Measurements from ENCODE around the gene NUP98. TPM values are rescaled to one million over a fixed set of nuclear protein-coding genes. Genes with fewer than 3 reads are reported as not detected.

The NUP98 gene
- total RNA-seq, 1 experiment from 2014 or later = 128 TPM

- Histone ChIP-seq H3K27me3 (ENCODE audit: low read length) (no peaks in the 10 kb centered on the region), H3K9me2 (replicated peaks; ENCODE audit: low read length) (no peaks in the 10 kb centered on the region), H3K9ac (ENCODE audit: low read length) (peak overlapping the region; percentile 97), H2AFZ (ENCODE audit: low read length) (peak overlapping the region; percentile 54), H3K36me3 (ENCODE audit: low read depth, low read length) (peaks cover 10% of the 10 kb centered on the region; the same call in 1 of the 2 replicates), H4K20me1 (ENCODE audit: low read length) (peaks cover 37% of the 10 kb centered on the region), H3K4me3 (ENCODE audit: low read length) (peak overlapping the region; percentile 99), H3K27ac (ENCODE audit: low read length) (peak overlapping the region; percentile 62), H3K4me2 (ENCODE audit: low read length) (peak overlapping the region; percentile 96), H3F3A (ENCODE audit: low read length, unreplicated experiment) (no peaks in the 10 kb centered on the region), H3K79me2 (ENCODE audit: low read length) (peaks cover 58% of the 10 kb centered on the region), H3K9me3 (ENCODE audit: low read length) (no peaks in the 10 kb centered on the region), H3K4me1 (ENCODE audit: insufficient read depth, low read length) (peaks cover 21% of the 10 kb centered on the region)
- DNase-seq = no peak
- no peak for TF ChIP-seq EZH2 (IDR thresholded peaks at IDR 0.05; ENCODE audit: low read length, unreplicated experiment)
- TF ChIP-seq, protein P1, sequence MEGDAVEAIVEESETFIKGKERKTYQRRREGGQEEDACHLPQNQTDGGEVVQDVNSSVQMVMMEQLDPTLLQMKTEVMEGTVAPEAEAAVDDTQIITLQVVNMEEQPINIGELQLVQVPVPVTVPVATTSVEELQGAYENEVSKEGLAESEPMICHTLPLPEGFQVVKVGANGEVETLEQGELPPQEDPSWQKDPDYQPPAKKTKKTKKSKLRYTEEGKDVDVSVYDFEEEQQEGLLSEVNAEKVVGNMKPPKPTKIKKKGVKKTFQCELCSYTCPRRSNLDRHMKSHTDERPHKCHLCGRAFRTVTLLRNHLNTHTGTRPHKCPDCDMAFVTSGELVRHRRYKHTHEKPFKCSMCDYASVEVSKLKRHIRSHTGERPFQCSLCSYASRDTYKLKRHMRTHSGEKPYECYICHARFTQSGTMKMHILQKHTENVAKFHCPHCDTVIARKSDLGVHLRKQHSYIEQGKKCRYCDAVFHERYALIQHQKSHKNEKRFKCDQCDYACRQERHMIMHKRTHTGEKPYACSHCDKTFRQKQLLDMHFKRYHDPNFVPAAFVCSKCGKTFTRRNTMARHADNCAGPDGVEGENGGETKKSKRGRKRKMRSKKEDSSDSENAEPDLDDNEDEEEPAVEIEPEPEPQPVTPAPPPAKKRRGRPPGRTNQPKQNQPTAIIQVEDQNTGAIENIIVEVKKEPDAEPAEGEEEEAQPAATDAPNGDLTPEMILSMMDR (conservative IDR thresholded peaks at IDR 0.05; ENCODE audit: low read depth, low read length) = no peak
- TF ChIP-seq EZH2phosphoT487 (IDR thresholded peaks at IDR 0.05; ENCODE audit: borderline replicate concordance, low read length) = no peak
- no TSS peak for BruUV-seq (replicated peaks)
- peak; percentile 32 for ATAC-seq
- POLR2A ChIA-PET (ENCODE audit: unreplicated experiment) = no interaction called here
- intact Hi-C loops (cut with micrococcal nuclease) = loop anchor here (1.0 kb wide), 1 partner anchor 11 kb away; the partner anchor contains the start of gene PGAP2
- CTCF ChIA-PET = no interaction called here
Measured at GRCh38 chr11:3796801-3797328, 489 bp downstream of the NUP98 start.

- no peaks in the 10 kb centered on the region for H3K9me3 ChIP-seq (ENCODE audit: low read length)
- intact Hi-C loops (cut with micrococcal nuclease) = no loop called here
- H3K27ac ChIP-seq (ENCODE audit: low read length) = no peak overlapping the region
- peaks cover 21% of the 10 kb centered on the region for H3K4me1 ChIP-seq (ENCODE audit: insufficient read depth, low read length)
- H3K9ac ChIP-seq (ENCODE audit: low read length) = peak overlapping the region; percentile 97
- DNase-seq (no peak), ATAC-seq (no peak)
- no peaks in the 10 kb centered on the region for H3K9me2 ChIP-seq (replicated peaks; ENCODE audit: low read length)
- ChIA-PET CTCF (interaction anchor here (0.7 kb wide), 1 partner anchor 16 kb away, joined by 3 read pairs; no protein-coding TSS in a partner anchor), POLR2A (ENCODE audit: unreplicated experiment) (no interaction called here)
- H3K4me3 ChIP-seq (ENCODE audit: low read length) = peak overlapping the region; percentile 99
- H3K79me2 ChIP-seq (ENCODE audit: low read length) = peaks cover 63% of the 10 kb centered on the region
- no peaks in the 10 kb centered on the region for H3F3A ChIP-seq (ENCODE audit: low read length, unreplicated experiment)
- no peaks in the 10 kb centered on the region for H3K27me3 ChIP-seq (ENCODE audit: low read length)
- TSS peak; percentile 58 for BruUV-seq (replicated peaks)
- peaks cover 10% of the 10 kb centered on the region; the same call in 1 of the 2 replicates for H3K36me3 ChIP-seq (ENCODE audit: low read depth, low read length)
- H3K4me2 ChIP-seq (ENCODE audit: low read length) = peak overlapping the region; percentile 96
- TF ChIP-seq EZH2 (IDR thresholded peaks at IDR 0.05; ENCODE audit: low read length, unreplicated experiment) = no peak
- TF ChIP-seq, protein P1 (conservative IDR thresholded peaks at IDR 0.05; ENCODE audit: low read depth, low read length) = no peak
- H2AFZ ChIP-seq (ENCODE audit: low read length) = no peak overlapping the region
- H4K20me1 ChIP-seq (ENCODE audit: low read length) = peaks cover 37% of the 10 kb centered on the region
Measured at GRCh38 chr11:3796346-3796745, 1.0 kb downstream of the NUP98 start.

DNA sequence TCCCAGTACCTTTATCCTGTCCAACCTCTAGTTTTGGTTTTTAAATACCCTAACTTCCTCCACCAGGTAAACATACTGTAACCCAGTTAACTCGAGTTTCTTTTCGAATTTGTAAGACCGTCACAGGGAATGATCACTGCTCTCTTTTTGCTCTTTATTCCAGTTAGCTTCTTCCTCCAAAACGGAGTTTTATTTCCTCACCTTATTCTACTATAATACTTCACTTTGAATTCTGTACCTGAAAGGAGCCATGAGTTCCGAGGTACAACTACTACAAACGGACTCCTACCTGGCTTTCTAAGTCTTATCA, 1.4 kb downstream of the NUP98 start:
- intact Hi-C loops (cut with micrococcal nuclease) = no loop called here

More for the DNA sequence above, 1.4 kb downstream of the NUP98 start:
- Histone ChIP-seq H3K9me3 (ENCODE audit: low read length) (no peaks in the 10 kb centered on the region), H3K4me2 (ENCODE audit: low read length) (peak overlapping the region; percentile 96), H3K4me1 (ENCODE audit: insufficient read depth, low read length) (peaks cover 21% of the 10 kb centered on the region), H3K79me2 (ENCODE audit: low read length) (peaks cover 67% of the 10 kb centered on the region), H4K20me1 (ENCODE audit: low read length) (peaks cover 37% of the 10 kb centered on the region), H3K4me3 (ENCODE audit: low read length) (peak overlapping the region; percentile 99), H3F3A (ENCODE audit: low read length, unreplicated experiment) (no peaks in the 10 kb centered on the region), H3K36me3 (ENCODE audit: low read depth, low read length) (peaks cover 10% of the 10 kb centered on the region; the same call in 1 of the 2 replicates), H2AFZ (ENCODE audit: low read length) (no peak overlapping the region), H3K9me2 (replicated peaks; ENCODE audit: low read length) (no peaks in the 10 kb centered on the region), H3K27ac (ENCODE audit: low read length) (no peak overlapping the region), H3K27me3 (ENCODE audit: low read length) (no peaks in the 10 kb centered on the region), H3K9ac (ENCODE audit: low read length) (peak overlapping the region; percentile 97)
- ChIA-PET CTCF (interaction anchor here (0.7 kb wide), 1 partner anchor 17 kb away, joined by 3 read pairs; no protein-coding TSS in a partner anchor), POLR2A (ENCODE audit: unreplicated experiment) (no interaction called here)
- BruUV-seq (replicated peaks) = no TSS peak
- TF ChIP-seq EZH2phosphoT487 (IDR thresholded peaks at IDR 0.05; ENCODE audit: borderline replicate concordance, low read length) (no peak), EZH2 (IDR thresholded peaks at IDR 0.05; ENCODE audit: low read length, unreplicated experiment) (no peak)
- TF ChIP-seq, protein P1 (conservative IDR thresholded peaks at IDR 0.05; ENCODE audit: low read depth, low read length) = no peak
- DNase-seq (no peak), ATAC-seq (no peak)
